ENCODE results near the gene ZNF750. TPM values are rescaled to one million over a fixed set of nuclear protein-coding genes. Genes with fewer than 3 reads are reported as not detected.
A peak's percentile ranks its signal among the peaks of the same experiment; 100 is the strongest.

ZNF750 gene
- total and polyA plus RNA-seq, 8 donors: 0.38 to 3.4 (median 0.68) TPM

GRCh38 chr17:82812601-82813000 is 27.2 kb downstream of the ZNF750 start:
- DNase-seq: peak in 1 of 4 donors; percentile 55
- peaks cover 0 to 74% of the 10 kb centered on the region in 2 donors for H3K36me3 ChIP-seq
- no peak overlapping the region for H3K4me3 ChIP-seq
- H3K27me3 ChIP-seq: no peaks in the 10 kb centered on the region
- H3K9me3 ChIP-seq: no peaks in the 10 kb centered on the region
- H3K4me1 ChIP-seq: no peaks in the 10 kb centered on the region
- H3K27ac ChIP-seq: no peak overlapping the region
- TF ChIP-seq CTCF (IDR thresholded peaks at IDR 0.05): no peak
- intact Hi-C loops (cut with DNase I): no loop called here
- no peak for ATAC-seq

GRCh38 chr17:82812058-82812457 is 27.8 kb downstream of the ZNF750 start:
- Histone ChIP-seq H3K9me3 (no peaks in the 10 kb centered on the region), H3K27me3 (no peaks in the 10 kb centered on the region), H3K27ac (no peak overlapping the region), H3K4me3 (no peak overlapping the region), H3K4me1 (no peaks in the 10 kb centered on the region), H3K36me3 (peaks cover 0 to 73% of the 10 kb centered on the region in 2 donors)
- DNase-seq (peak in 1 of 4 donors; percentile 61), ATAC-seq (no peak)
- TF ChIP-seq CTCF (IDR thresholded peaks at IDR 0.05): no peak
- intact Hi-C loops (cut with DNase I): no loop called here

GRCh38 chr17:82810644-82811430 is 29.0 kb downstream of the ZNF750 start:
- H3K4me3 ChIP-seq: no peak overlapping the region
- intact Hi-C loops (cut with DNase I): no loop called here
- H3K27me3 ChIP-seq: no peaks in the 10 kb centered on the region
- DNase-seq (peak in 1 of 4 donors; percentile 70), ATAC-seq (no peak)
- H3K9me3 ChIP-seq: no peaks in the 10 kb centered on the region
- no peak for TF ChIP-seq CTCF (IDR thresholded peaks at IDR 0.05)
- H3K27ac ChIP-seq: no peak overlapping the region
- no peaks in the 10 kb centered on the region for H3K4me1 ChIP-seq
- H3K36me3 ChIP-seq: peaks cover 0 to 77% of the 10 kb centered on the region in 2 donors

GRCh38 chr17:82808921-82809905 is 30.6 kb downstream of the ZNF750 start:
- TF ChIP-seq CTCF (IDR thresholded peaks at IDR 0.05): no peak
- no peak for ATAC-seq
- H3K9me3 ChIP-seq: no peaks in the 10 kb centered on the region
- intact Hi-C loops (cut with DNase I): no loop called here
- peaks cover 0 to 66% of the 10 kb centered on the region in 2 donors for H3K36me3 ChIP-seq
- H3K27me3 ChIP-seq: no peaks in the 10 kb centered on the region
- H3K27ac ChIP-seq: no peak overlapping the region
- DNase-seq: peak in 1 of 4 donors; percentile 71
- H3K4me1 ChIP-seq: no peaks in the 10 kb centered on the region
- H3K4me3 ChIP-seq: no peak overlapping the region

GRCh38 chr17:82808006-82808405 is 31.8 kb downstream of the ZNF750 start:
- intact Hi-C loops (cut with DNase I): no loop called here
- no peaks in the 10 kb centered on the region for H3K27me3 ChIP-seq
- TF ChIP-seq CTCF (IDR thresholded peaks at IDR 0.05): no peak
- DNase-seq: peak in 1 of 4 donors; percentile 40
- H3K27ac ChIP-seq: no peak overlapping the region
- H3K9me3 ChIP-seq: no peaks in the 10 kb centered on the region
- H3K36me3 ChIP-seq: peaks cover 0 to 59% of the 10 kb centered on the region in 2 donors
- H3K4me1 ChIP-seq: no peaks in the 10 kb centered on the region
- ATAC-seq: no peak
- no peak overlapping the region for H3K4me3 ChIP-seq

Measured in left lung (tissue), 10 donors.